Glomerular visceral epithelial cell (primary cell): ENCODE measurements around the gene CHEK2.
"Not testable (repeated sequence)": the region's sequence is repeated elsewhere in the genome, so short reads cannot be mapped to it uniquely, and the experiment has no call there.

Source experiments
- DNase-seq: peaks from one replicate; pipeline ENCODE4 v3.0.0-alpha.2; 2016; ENCODE audit errors: extremely low spot score

The CHEK2 gene

DNA sequence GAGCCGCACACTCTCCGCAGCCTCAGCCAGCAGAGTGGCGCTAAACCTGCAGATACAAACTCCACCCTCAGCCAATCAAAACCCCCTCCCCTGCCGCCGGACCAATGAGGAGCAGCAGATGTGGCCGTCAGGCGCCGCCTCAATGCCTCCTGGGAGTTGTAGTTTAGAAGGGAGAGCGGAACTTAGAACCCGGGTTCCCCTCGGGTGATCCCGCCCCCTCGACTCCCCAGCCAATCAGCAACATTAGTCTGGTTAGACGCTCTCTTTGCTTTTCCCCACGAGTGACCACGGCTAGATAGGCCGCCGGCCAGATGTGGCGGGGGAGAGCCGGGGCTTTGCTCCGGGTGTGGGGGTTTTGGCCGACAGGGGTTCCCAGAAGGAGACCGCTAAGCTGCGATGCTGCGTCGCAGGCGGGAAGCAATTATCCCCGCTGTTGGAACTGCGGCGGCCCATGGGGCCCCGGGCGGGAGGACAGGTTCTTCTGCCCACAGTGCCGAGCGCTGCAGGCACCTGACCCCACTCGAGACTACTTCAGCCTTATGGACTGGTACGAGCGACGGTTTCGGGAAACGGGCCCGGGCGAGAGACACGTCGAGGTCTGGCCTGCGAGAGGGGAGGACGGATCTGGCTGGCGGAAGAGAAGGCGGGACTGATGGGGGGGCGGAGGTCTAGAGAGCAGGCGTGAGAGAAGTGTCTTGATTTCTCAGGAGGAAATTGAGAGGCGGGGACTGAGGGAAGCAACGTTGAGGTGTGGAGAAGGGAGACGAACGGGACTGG is at the start of gene CHEK2, which contains the start of gene HSCB:
Gene CHEK2 (minus strand): TSS at position 36 of the 777 bp plus-strand sequence. CDS start 7,099 bp downstream, outside the sequence.
Gene HSCB (plus strand): TSS at position 255 of the 777 bp plus-strand sequence. CDS start 57 bp downstream, at position 312.
- DNase-seq = peak; percentile 98

DNA sequence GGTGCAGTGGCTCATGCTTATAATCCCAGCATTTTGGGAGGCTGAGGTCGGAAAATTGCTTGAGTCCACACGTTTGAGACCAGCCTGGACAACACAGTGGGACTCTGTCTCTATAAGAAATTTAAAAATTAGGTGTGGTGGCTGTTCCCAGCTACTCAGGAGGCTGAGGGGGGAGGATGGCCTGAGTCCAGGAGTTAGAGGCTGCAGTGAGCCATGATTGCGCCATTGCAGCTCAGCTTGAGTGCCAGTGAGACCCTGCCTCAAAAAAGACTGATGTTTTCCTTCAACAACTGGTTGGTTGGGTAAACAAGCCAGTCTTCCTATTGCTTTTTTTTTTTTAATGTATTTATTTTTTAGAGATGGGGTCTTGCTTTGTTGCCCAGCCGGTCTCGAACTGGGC is 49.5 kb upstream of the CHEK2 start:
- DNase-seq = no peak

DNA sequence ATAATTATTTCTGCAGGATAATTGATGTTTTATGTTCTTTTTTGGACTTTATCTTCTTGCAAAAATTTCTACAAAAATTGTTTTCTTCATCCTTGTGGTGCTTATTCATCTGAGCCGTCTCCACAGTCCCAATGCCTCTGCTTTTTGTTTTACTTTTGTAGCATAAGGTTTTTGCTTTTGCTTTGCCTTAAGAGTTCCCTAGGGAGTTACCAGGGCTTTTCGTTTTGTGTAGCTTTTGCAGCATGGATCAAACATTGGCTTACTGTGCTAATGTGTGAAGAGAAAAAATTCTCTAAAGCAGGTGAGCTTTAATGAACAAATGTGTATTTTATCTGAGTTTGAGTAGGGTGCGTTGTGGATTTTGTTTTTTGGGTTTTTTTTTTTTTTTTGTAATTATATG is 47.0 kb upstream of the CHEK2 start:
- no peak for DNase-seq

DNA sequence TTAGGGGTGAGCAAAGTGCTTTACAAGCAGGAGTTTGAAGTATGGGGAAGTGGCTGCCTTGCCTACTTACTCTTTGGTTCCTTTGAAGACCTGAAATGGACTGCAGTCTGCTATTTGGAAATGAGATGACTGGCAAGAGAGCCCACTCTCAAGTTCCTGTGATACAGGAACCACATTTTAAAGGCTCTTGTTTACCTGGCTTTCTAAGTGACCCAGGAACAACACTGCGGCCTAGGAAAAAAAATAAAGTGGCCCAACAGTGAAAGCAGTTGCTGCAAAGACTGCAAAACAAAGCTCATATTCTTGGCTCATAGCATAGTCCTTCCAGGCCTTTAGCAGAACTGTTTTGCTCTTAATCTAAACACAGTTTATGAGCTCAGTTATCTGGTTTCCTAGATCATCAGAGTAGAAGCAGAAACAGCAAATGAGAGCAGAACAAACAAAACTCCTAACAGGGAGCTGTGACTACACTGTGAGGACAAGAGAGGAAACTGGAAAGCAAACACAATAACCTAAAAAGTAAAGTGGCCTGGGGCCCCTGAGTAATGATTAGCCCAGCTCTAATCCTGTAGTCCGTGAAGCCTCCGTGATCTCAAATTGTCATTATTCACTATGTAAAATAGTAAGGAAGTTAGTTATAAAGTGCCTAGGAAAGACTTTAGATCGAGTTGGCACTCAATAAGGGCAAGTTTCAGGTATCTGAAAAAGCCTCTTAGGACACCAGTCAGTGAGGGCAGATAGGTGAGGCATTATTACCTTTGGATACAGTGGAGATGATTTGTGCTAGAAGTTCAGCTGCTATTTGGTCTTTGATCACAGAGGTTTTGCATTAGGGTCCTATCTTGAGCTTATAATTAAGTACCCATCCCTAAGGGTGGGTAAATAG is 42.4 kb upstream of the CHEK2 start:
- DNase-seq = no peak

DNA sequence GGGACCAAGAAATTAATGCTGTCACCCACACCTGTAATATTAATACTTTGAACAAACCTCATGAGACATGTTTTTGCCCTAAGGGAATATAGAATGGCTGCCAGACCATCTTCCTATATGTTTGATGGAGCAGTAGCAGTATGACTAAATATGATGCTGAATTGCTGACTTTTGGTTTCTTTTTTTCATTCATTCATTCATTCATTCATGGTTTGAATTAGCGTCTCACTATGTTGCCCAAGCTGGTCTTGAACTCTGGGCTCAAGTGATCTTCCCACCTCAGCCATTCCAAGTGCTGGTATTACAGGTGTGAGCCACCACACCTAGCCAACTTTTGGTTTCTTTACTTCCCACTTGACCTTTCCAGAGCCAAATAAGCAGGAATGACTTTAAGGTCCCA is 38.7 kb upstream of the CHEK2 start:
- no peak for DNase-seq

DNA sequence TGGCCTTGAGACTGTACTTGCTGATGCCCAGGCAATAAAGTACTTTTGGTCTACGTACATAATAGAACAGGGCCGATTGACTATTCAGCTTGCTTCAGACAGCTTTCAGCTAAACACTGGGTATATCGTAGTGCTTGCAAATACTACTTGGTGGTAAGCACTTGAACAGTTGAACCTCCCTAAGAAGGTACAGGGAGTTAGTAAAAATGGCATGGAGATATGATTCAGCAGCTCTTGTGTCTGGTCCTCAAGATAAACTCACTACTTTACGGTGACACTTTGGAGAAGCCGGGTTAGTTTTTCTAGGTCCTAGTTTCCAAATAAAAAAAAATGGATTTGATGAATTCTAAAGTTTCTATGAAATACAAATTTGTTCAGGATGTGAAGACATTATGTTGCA is 38.2 kb upstream of the CHEK2 start:
- DNase-seq = no peak

DNA sequence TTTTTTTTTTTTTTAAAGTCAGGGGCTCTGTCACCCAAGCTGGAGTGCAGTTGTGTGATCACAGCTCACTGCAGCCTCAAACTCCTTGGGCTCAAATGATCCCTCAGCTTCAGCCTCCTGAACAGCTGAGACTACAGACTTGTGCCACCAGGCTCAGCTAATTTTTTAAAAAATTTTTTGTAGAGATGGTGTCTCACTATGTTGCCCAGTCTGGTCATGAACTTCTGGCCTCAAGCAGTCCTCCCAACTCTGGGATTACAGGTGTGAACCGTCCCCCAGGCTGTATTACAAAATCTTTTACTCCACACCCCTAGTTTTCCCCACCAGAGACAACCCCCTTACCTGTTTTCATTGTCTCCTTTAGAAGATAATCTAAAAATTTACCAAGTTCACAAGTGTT is 32.8 kb upstream of the CHEK2 start:
- DNase-seq = no peak

DNA sequence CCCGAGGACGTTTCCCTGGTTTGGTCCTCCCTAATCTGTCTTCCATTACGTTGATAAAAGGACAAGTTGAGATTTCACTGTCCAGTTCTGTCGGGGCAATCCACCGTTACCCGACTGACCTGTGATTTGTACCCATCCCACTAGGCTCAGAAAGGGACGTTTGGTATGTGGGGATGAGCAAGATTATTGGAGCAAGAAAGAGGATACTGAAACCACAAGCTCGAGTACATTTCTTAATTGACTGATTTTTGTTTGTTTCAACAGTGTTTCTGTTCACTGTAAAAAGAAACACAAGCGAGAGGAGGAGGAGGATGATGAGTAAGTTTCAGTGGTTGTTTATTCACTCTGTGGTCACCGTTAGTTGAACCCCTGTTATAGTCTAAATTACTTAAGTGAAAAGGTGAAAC is 31.8 kb upstream of the CHEK2 start:
- peak; percentile 48 for DNase-seq

DNA sequence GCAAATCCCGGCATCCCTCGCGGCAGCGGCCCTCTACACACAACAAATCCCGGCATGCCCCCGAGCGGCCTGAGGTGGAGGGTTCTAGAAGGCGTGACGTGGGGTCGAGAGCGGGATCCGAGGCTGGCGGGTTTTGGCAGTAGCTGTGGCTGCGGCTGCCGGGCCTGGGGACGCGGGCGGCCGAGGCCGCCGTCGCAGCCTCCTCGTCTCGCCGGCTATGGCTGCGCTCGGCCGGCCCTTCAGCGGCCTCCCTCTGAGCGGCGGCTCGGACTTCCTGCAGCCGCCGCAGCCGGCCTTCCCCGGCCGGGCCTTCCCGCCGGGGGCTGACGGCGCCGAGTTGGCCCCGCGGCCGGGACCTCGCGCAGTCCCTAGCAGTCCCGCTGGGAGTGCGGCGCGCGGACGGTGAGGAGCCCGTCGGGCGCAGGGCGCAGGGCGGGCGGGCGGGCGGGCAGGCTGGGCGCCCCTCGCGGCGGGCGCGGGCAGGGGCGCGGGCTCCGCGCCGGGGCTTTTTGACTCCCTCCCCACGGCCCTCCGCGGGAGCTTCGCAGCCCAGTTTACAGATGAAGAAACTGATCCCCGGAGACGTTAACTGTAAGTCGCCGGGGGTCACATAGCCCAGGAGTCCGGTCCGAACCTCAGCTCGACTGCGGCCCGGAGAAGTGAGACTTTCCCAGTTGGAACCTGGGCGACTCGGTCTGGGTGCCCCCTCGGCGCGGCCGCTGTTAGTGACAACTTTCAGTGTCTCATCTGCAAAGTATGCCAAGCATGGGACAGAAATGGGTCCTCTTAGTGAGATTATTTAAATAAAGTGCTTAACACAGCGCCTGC is 31.2 kb upstream of the CHEK2 start, which contains the start of gene CCDC117:
Gene CCDC117 (plus strand): TSS at position 63 of the 828 bp plus-strand sequence. CDS start 155 bp downstream, at position 218.
- DNase-seq = peak; percentile 92

DNA sequence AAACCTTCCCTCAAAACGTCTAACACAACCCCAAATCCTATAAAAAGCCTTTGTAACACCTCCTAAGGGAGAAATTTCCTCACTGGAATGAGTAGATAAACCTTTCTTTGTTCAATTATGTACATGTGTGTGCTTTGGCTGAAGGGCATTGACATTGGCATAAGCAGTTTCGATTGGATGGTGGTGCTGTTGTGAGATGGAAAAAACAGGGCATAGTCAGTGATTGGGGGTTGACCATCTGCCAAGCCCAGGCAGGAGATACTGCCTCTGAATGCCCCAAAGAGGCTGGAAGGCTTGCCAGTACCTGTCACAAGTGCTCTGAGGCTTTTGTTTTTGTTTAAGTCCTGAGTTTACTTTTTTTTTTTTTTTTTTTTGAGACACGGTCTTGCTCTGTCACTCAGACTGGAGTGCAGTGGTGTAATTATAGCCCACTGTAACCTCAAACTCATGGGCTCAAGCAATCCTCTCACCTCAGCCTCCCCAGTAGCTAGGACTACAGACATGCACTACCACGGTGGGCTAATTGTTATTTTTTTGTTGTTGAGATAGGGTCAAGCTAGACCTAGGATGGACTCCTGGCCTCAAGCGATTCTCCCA is 29.7 kb upstream of the CHEK2 start:
- DNase-seq = no peak

DNA sequence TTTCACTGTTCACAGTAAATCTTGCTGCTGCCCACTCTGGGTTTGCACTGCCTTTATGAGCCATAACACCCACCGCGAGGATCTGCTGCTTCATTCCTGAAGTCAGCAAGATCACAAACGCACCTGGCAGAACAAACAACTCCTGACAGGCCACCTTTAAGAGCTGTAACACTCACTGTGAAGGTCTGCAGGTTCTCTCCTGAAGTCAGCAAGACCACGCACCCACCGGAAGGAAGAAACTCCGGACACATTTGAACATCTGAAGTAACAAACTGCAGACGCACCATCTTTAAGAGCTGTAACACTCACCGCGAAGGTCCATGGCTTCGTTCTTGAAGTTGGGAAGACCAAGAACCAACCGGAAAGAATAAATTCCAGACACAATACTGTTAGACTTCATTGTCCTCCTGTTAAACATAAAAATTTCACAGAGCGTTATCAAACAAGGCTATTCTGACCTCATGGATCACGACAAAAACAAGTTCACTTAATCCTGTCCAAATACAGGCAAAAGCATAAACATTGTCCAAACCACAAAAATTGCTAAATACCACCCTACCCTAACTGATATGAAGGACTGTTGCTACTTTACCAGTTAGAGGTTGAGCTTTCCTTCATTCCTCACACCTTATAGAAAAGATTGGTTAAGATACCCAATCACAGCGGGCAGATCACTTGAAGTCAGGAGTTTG is 27.9 kb upstream of the CHEK2 start:
- no peak for DNase-seq

DNA sequence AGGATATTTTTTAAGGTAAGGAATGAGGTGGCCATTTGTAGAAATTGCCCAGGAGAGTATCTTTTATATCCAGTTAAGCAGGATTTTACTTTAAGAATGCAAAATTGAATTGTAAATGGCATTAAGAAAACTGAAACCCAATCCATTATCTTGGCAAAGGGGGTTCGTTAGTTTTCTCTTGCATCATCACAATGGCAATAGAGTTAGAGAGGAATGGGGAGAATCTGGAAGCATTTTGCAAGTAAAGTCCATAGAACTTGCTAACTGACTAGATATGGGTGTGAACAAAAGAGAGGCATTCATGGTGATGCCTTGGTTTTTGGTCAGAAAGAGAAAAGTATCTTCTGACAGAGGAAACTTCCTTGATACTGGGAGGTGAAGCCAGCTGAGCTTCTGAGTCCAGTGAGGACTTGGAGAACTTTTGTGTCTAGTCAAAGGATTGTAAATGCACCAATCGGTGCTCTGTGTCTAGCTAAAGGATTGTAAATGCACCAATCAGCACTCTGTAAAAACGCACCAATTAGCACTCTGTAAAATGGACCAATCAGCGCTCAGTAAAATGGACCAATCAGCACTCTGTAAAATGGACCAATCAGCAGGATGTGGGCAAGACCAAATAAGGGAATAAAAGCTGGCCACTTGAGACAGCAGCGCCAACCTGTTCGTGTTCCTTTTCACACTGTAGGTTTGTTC is 27.2 kb upstream of the CHEK2 start:
- DNase-seq = no peak

DNA sequence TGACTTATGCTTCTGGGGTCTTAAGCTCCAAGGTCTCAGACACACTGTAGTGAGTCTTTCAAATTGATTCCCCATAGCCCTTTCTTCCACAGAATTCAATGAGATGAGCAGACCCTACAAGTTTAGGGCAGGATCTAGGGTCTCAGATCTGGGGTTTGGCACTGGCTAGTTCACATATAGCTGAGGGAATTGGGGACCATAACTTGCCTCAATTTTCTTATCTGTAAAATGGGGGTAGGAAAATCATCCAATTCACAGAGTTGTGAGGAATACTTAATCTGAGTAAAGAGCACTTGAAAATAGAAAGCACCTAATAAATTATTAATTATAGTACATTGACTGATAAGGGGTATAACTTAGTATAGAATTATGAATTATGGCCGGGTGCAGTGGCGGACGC is 25.0 kb upstream of the CHEK2 start:
- no peak for DNase-seq

DNA sequence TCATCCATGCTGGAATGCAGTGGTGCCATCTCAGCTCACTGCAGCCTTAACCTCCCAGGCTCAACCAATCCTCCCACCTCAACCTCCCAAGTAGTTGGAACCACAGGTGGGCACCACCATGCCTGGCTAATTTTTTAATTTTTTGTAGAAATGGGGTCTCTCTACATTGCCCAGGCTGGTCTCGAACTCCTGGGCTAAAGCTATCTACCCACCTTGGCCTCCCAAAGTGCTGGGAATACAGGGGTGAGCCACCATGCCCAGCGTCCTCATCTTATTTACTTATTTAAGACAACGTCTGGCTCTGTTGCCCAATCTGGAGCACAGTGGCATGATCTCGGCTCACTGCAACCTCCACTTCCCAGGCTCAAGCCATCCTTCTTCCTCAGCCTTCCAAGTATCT is 20.4 kb upstream of the CHEK2 start:
- DNase-seq = not testable (repeated sequence)

DNA sequence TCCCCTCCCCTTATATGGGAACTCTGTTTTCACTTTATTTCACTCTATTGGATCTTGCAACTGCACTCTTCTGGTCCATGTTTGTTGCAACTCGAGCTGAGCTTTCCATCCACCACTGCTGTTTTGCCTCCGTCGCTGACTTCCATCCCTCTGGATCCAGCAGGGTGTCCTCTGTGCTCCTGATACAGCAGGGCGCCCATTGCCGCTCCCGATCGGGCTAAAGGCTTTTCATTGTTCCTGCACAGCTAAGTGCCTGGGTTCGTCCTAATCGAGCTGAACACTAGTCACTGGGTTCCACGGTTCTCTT is 19.8 kb upstream of the CHEK2 start:
- DNase-seq = no peak

DNA sequence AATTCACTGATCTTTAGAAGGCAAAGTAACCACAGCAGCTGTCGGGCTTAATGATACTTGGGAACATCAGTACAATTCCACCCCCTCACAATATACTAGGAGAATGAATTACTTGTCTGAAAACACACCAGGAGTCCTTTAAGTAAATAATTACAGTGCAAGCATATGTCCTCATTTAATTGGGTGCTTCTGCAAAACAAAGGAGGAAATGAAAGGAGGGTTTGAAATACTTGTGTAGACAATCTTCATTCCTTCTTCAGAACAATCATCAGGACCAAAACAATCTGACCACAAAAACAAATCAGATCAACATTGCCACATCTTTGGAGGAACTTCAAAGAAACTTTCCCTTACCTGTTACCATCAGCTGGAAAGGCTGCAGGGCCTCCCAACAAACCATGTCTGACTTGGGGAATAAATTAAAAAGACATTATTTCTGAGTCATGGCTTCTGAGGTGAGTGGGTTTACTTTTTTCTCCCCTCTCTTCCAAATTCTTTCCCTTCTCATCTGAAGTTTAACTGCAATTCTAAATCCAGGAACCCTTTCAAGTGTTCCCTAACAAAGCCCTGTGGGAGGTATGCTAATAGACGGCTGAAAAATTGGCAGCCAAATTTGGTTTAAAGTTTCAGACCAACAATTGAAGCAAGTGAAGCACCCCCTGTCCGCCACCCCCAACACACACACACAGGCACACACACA is 18.4 kb upstream of the CHEK2 start:
- no peak for DNase-seq

DNA sequence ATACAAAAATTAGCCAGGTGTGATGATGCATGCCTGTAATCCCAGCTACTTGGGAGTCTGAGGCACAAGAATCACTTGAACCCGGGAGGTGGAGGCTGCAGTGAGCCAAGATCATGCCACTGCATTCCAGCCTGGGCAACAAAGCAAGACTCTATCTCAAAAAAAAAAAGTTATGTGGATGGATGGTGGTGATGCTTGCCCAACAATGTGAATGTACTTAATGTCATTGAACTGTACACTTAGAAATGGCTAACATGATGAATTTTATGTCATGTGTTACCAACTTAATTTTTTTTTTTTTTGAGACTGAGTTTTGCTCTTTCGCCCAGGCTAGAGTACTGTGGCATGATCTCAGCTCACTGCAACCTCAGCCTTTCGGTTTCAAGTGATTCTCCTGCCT is 12.9 kb upstream of the CHEK2 start:
- not testable (repeated sequence) for DNase-seq

DNA sequence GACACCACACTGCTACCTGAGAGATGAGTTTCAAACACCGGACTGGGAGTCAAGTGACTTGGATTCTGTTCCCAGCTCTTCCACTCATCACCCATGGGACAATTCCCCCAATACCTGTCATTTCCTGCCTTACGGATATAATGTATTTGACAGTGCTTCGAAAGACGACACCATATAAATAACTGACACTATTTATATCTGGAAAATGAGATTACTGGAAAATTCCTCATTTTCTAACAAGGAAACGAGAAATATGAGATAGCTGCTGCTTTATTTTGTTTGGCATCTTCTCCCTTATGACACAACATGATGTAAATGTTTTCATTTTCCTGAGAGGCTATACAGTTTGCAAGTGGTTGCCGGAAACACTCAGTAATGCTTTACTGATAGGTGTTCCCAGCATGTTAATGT is 8.9 kb upstream of the CHEK2 start:
- peak; percentile 24 for DNase-seq

DNA sequence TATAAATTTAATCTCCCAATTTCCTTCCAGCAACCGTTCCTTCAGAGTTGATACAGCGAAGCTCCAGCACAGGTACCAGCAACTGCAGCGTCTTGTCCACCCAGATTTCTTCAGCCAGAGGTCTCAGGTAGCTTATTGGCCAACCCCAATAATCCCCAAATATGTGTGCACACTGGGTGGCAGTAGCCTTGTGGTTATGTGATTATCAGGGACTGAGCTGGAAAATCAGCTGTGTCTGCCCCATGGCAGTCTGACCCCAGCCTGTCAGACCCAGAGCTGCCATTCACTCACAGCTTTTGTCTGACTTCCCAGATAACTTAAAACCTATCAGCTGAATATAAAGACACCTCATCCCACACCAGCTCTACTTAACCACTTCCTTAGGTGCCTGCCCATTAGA is 2.2 kb upstream of the CHEK2 start:
- DNase-seq = no peak

DNA sequence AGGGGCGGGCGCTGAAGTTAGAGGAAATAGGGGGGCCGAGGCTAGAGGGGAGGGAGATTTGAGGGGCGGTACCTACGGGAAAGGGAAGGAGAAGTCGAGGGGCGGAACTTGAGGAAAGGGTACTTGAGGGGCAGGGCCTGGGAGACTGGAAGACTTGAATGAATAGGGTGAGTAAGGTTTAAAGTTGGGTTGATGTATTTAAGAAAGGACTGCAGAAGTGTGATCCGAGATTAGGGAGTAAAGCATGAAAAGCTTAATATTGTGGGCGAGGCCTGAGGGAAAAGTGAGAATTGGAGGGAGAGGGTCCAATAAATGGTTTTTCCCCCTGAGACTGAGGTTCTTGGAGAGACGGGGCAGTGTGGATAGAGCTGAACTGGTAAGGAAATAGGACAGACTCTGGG is 942 bp upstream of the CHEK2 start:
- DNase-seq = no peak
